PFSK-1 (cell line): Measurements from ENCODE around the gene SLC25A39.

ENCODE experiments used
- FOXP2 ChIP-seq: optimal IDR thresholded peaks from 2 replicates; pipeline ENCODE3; 2011; ENCODE audit warnings: borderline replicate concordance, control low read depth, inconsistent platforms; ENCODE audit not compliant: insufficient read depth; ENCODE audit errors: extremely low read length, extremely low read depth
- POLR2AphosphoS5 ChIP-seq: IDR thresholded peaks from 2 replicates; pipeline ENCODE4 v1.6.1; 2012; ENCODE audit warnings: low read depth, mild to moderate bottlenecking, control low read depth, low read length, moderate library complexity
- REST ChIP-seq, 2 experiments: IDR thresholded peaks; 2 replicates each; pipeline versions ENCODE4 v1.6.1 to v1.8.0; 2011 to 2012; ENCODE audit warnings: low read depth in 2 of 2, low read length in 2 of 2, control low read depth in 1 of 2, inconsistent platforms in 1 of 2, mild to moderate bottlenecking in 1 of 2, moderate library complexity in 1 of 2; ENCODE audit not compliant: insufficient read depth in 1 of 2
- SIN3A ChIP-seq: IDR thresholded peaks from 2 replicates; pipeline ENCODE4 v1.6.1; 2012; ENCODE audit warnings: mild to moderate bottlenecking, low read length, moderate library complexity, borderline replicate concordance; ENCODE audit not compliant: insufficient read depth
- TAF1 ChIP-seq: IDR thresholded peaks from 2 replicates; pipeline ENCODE4 v1.6.1; 2012; ENCODE audit warnings: low read length, control low read depth, borderline replicate concordance; ENCODE audit not compliant: insufficient read depth

SLC25A39 gene

GRCh38 chr17:44333371-44333770 is 8.7 kb upstream of the SLC25A39 start:
- TF ChIP-seq REST (IDR thresholded peaks at IDR 0.05; ENCODE audit: insufficient read depth in 1 of 2, low read depth in 2 of 2, low read length in 2 of 2) (no peak), FOXP2 (no peak), SIN3A (no peak), TAF1 (no peak), POLR2AphosphoS5 (no peak)

- TF ChIP-seq REST (IDR thresholded peaks at IDR 0.05; ENCODE audit: insufficient read depth in 1 of 2, low read depth in 2 of 2, low read length in 2 of 2) (no peak), POLR2AphosphoS5 (no peak), SIN3A (no peak), FOXP2 (no peak), TAF1 (no peak)
Measured at GRCh38 chr17:44331249-44331760, 6.7 kb upstream of the SLC25A39 start.

GRCh38 chr17:44327715-44328449 is 3.3 kb upstream of the SLC25A39 start:
- TF ChIP-seq SIN3A, result no peak
- no peak for TF ChIP-seq POLR2AphosphoS5
- TF ChIP-seq TAF1, result no peak
- no peak for TF ChIP-seq REST (IDR thresholded peaks at IDR 0.05; ENCODE audit: insufficient read depth in 1 of 2, low read depth in 2 of 2, low read length in 2 of 2)
- TF ChIP-seq FOXP2, result no peak

GRCh38 chr17:44326861-44327444 is 2.3 kb upstream of the SLC25A39 start:
- TF ChIP-seq FOXP2 (peak; percentile 57), TAF1 (no peak), SIN3A (peak; percentile 86), REST (IDR thresholded peaks at IDR 0.05; ENCODE audit: insufficient read depth in 1 of 2, low read depth in 2 of 2, low read length in 2 of 2) (no peak), POLR2AphosphoS5 (no peak)
